Adrenal gland (tissue), 5 donors: ENCODE data around the gene FXYD4.

Experiments
- CTCF ChIP-seq, 6 experiments: fragments of 450-650 bp in 4 of 6; fragments of 200-600 bp in 2 of 6; sonication (generic) in 1 of 6; IDR thresholded peaks; 1 replicate in 5 of 6; 2 replicates in 1 of 6; pipeline versions ENCODE4 v1.5.1 to v1.8.0; 2016 to 2021; ENCODE audit warnings: antibody characterized with exemption in 6 of 6, mild to moderate bottlenecking in 2 of 6, moderate library complexity in 1 of 6
- POLR2A ChIP-seq, 2 donors: fragments of 450-650 bp; IDR thresholded peaks; one replicate each; pipeline ENCODE4 v1.6.1; 2017; ENCODE audit warnings: antibody characterized with exemption in 2 of 2, mild to moderate bottlenecking in 2 of 2, moderate library complexity in 1 of 2
- donor health status: DM: no; HTN: no; CAD: no.

DNA sequence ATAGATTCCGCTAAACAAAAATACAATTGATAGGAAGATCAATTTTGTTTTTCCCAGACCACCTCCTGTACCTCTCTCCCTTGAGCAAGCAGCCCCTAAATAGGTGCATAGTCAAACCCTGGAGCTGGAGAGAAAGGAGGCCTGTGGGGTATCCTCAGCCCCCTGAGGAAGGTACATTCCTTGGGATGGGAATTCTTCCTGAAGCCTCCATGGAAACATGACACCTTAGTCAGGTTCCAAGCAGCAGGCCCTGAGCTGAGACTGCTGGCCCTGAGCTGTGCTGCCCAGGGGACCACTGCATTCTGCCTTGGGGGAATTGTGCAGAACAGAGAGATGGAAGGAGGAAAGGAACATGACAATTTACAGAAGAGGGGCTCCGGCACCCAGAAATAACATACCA lies 30.2 kb downstream of the FXYD4 start:
- TF ChIP-seq POLR2A (IDR thresholded peaks at IDR 0.05) (no peak), CTCF (IDR thresholded peaks at IDR 0.05) (no peak)
